Hepatocyte (in vitro differentiated cells): Measurements from ENCODE around the gene ADAMTS12. TPM values are rescaled to one million over a fixed set of nuclear protein-coding genes. Genes with fewer than 3 reads are reported as not detected.

Source experiments
- DNase-seq: peaks from one replicate; pipeline ENCODE4 v3.0.0-alpha.2; 2016; ENCODE audit warnings: low spot score
- H2AFZ ChIP-seq: fragments of 200-600 bp; sonication (generic); 2 replicates; pipeline ENCODE4 v1.6.0; 2016; ENCODE audit warnings: antibody characterized with exemption, mild to moderate bottlenecking
- H3K27ac ChIP-seq: fragments of 200-600 bp; sonication (generic); 2 replicates; pipeline ENCODE4 v1.5.1; 2016; ENCODE audit warnings: mild to moderate bottlenecking
- H3K27me3 ChIP-seq: fragments of 200-600 bp; sonication (generic); 2 replicates; pipeline ENCODE4 v1.6.1; 2016
- H3K36me3 ChIP-seq: fragments of 200-600 bp; sonication (generic); replicated peaks from 2 replicates; pipeline ENCODE4 v1.5.1; 2016; ENCODE audit warnings: low read depth; ENCODE audit not compliant: insufficient read depth
- H3K4me1 ChIP-seq: fragments of 200-600 bp; sonication (generic); 2 replicates; pipeline ENCODE4 v1.5.1; 2016; ENCODE audit warnings: mild to moderate bottlenecking, moderate library complexity; ENCODE audit not compliant: insufficient read depth
- H3K4me2 ChIP-seq: fragments of 200-600 bp; sonication (generic); 2 replicates; pipeline ENCODE4 v1.6.0; 2016
- H3K4me3 ChIP-seq: fragments of 200-600 bp; sonication (generic); 2 replicates; pipeline ENCODE4 v1.5.1; 2016; ENCODE audit warnings: mild to moderate bottlenecking
- H3K79me2 ChIP-seq: fragments of 200-600 bp; sonication (generic); 2 replicates; pipeline ENCODE4 v1.6.0; 2017; ENCODE audit warnings: mild to moderate bottlenecking
- H3K9me2 ChIP-seq: fragments of 200-600 bp; sonication (generic); replicated peaks from 2 replicates; pipeline ENCODE4 v1.6.0; 2017; ENCODE audit warnings: mild to moderate bottlenecking; ENCODE audit not compliant: insufficient read depth
- H3K9me3 ChIP-seq: fragments of 200-600 bp; sonication (generic); 2 replicates; pipeline ENCODE4 v1.5.1; 2016; ENCODE audit warnings: low read depth, mild to moderate bottlenecking
- H4K20me1 ChIP-seq: fragments of 200-600 bp; sonication (generic); 2 replicates; pipeline ENCODE4 v1.6.0; 2016; ENCODE audit warnings: mild to moderate bottlenecking; ENCODE audit not compliant: insufficient read depth, poor library complexity, severe bottlenecking
- CTCF ChIP-seq: fragments of 200-600 bp; sonication (generic); IDR thresholded peaks from 2 replicates; pipeline ENCODE4 v1.5.1; 2016; ENCODE audit warnings: antibody characterized with exemption, mild to moderate bottlenecking; ENCODE audit not compliant: poor library complexity
- EZH2 ChIP-seq: fragments of 200-600 bp; sonication (generic); IDR thresholded peaks from 2 replicates; pipeline ENCODE4 v1.6.1; 2016; ENCODE audit warnings: antibody characterized with exemption, mild to moderate bottlenecking, borderline replicate concordance
- EZH2phosphoT487 ChIP-seq: fragments of 200-600 bp; sonication (generic); IDR thresholded peaks from one replicate; pipeline ENCODE4 v1.6.1; 2018; ENCODE audit warnings: antibody characterized with exemption, mild to moderate bottlenecking, low read depth, moderate library complexity; ENCODE audit not compliant: unreplicated experiment, severe bottlenecking
- WGBS: methylation state at CpG from one replicate; pipeline ENCODE4 v1.1.6; 2016; ENCODE audit warnings: low lambda C conversion rate; ENCODE audit errors: missing lambda C conversion rate; 5-methylcytosine and 5-hydroxymethylcytosine counted together
- polyA plus RNA-seq: library from polyadenylated mRNA; unstranded; fragments of >200 nt; fragmentation: Nextera tagmentation; extraction: Ambion mirVana; gene quantifications from 2 replicates; pipeline ENCODE4 v1.2.1, GENCODE V29; 2016
- total RNA-seq: library from RNA; depleted of rRNA; stranded (reverse); fragments of >200 nt; gene quantifications from 2 replicates; pipeline ENCODE4 v1.2.3, GENCODE V29; 2014

The ADAMTS12 gene
- total and polyA plus RNA-seq, 2 experiments from 2014 or later: 3.2 to 8.9 TPM

GRCh38 chr5:33650911-33651310 lies 240.9 kb downstream of the ADAMTS12 start:
- Histone ChIP-seq H3K4me3 (no peak overlapping the region), H3K79me2 (no peaks in the 10 kb centered on the region), H3K9me2 (no peaks in the 10 kb centered on the region), H3K36me3 (no peaks in the 10 kb centered on the region), H3K27ac (peak overlapping the region; percentile 1), H3K9me3 (no peaks in the 10 kb centered on the region), H3K4me2 (no peak overlapping the region), H3K27me3 (no peaks in the 10 kb centered on the region), H3K4me1 (no peaks in the 10 kb centered on the region), H2AFZ (no peak overlapping the region), H4K20me1 (no peaks in the 10 kb centered on the region)
- no peak for TF ChIP-seq EZH2phosphoT487
- TF ChIP-seq EZH2: no peak
- TF ChIP-seq CTCF: no peak
- DNase-seq: no peak
- WGBS: 71% methylated on average over 2 of the region's 2 CpGs

GRCh38 chr5:33649549-33650482 lies 242.0 kb downstream of the ADAMTS12 start:
- Histone ChIP-seq H3K27me3 (no peaks in the 10 kb centered on the region), H3K9me3 (no peaks in the 10 kb centered on the region), H2AFZ (no peak overlapping the region), H4K20me1 (no peaks in the 10 kb centered on the region), H3K4me2 (no peak overlapping the region), H3K27ac (peak overlapping the region; percentile 1), H3K9me2 (no peaks in the 10 kb centered on the region), H3K4me3 (no peak overlapping the region), H3K79me2 (no peaks in the 10 kb centered on the region), H3K4me1 (no peaks in the 10 kb centered on the region), H3K36me3 (no peaks in the 10 kb centered on the region)
- TF ChIP-seq EZH2phosphoT487: no peak
- TF ChIP-seq CTCF: no peak
- TF ChIP-seq EZH2: no peak
- WGBS: 80% methylated on average over 10 of the region's 10 CpGs
- DNase-seq: peak; percentile 8

- H3K9me2 ChIP-seq: no peaks in the 10 kb centered on the region
- H3K4me2 ChIP-seq: peak overlapping the region; percentile 38
- DNase-seq: peak; percentile 27
- H3K79me2 ChIP-seq: no peaks in the 10 kb centered on the region
- no peaks in the 10 kb centered on the region for H4K20me1 ChIP-seq
- H3K9me3 ChIP-seq: no peaks in the 10 kb centered on the region
- H2AFZ ChIP-seq: no peak overlapping the region
- H3K4me3 ChIP-seq: no peak overlapping the region
- TF ChIP-seq CTCF: no peak
- no peak for TF ChIP-seq EZH2phosphoT487
- no peak for TF ChIP-seq EZH2
- 66% methylated on average over 12 of the region's 12 CpGs for WGBS
- no peaks in the 10 kb centered on the region for H3K36me3 ChIP-seq
- no peaks in the 10 kb centered on the region for H3K4me1 ChIP-seq
- no peak overlapping the region for H3K27ac ChIP-seq
- H3K27me3 ChIP-seq: no peaks in the 10 kb centered on the region
Measured at GRCh38 chr5:33641744-33642505, 249.9 kb downstream of the ADAMTS12 start.
